GM12891 (cell line): ENCODE measurements around the gene CWC15.

ENCODE experiments used
- PAX5 ChIP-seq: IDR thresholded peaks from 2 replicates; pipeline ENCODE4 v1.6.1; 2011; ENCODE audit warnings: low read length, moderate library complexity, mild to moderate bottlenecking; ENCODE audit not compliant: insufficient read depth, severe bottlenecking
- POLR2A ChIP-seq: IDR thresholded peaks from 2 replicates; pipeline ENCODE4 v1.6.1; 2011; ENCODE audit warnings: low read depth, low read length, control low read depth
- POLR2AphosphoS5 ChIP-seq: IDR thresholded peaks from 2 replicates; pipeline ENCODE4 v1.6.1; 2011; ENCODE audit warnings: low read depth, low read length, control low read depth
- SPI1 ChIP-seq: IDR thresholded peaks from 2 replicates; pipeline ENCODE4 v1.6.1; 2011; ENCODE audit warnings: low read depth, low read length, control low read depth
- TAF1 ChIP-seq: IDR thresholded peaks from 2 replicates; pipeline ENCODE4 v1.6.1; 2011; ENCODE audit warnings: low read depth, low read length, control low read depth

GRCh38 chr11:94932503-94932902, 40.9 kb downstream of the CWC15 start:
- no peak for TF ChIP-seq SPI1
- TF ChIP-seq POLR2AphosphoS5 = no peak
- TF ChIP-seq POLR2A = no peak
- TF ChIP-seq TAF1 = no peak
- TF ChIP-seq PAX5 = no peak
